Kidney capillary endothelial cell (primary cell): ENCODE data around the gene SLC49A3.
"Not testable (repeated sequence)": the region's sequence is repeated elsewhere in the genome, so short reads cannot be mapped to it uniquely, and the experiment has no call there.

Source experiments
- DNase-seq: peaks from one replicate; pipeline ENCODE4 v3.0.0-alpha.2; 2018; ENCODE audit warnings: low spot score

Gene SLC49A3

GRCh38 chr4:721261-722168, 32.6 kb upstream of the SLC49A3 start:
- peak; percentile 33 for DNase-seq

- DNase-seq, result no peak
Observed at GRCh38 chr4:720111-720860, 31.3 kb upstream of the SLC49A3 start.

GRCh38 chr4:718460-718859, 29.5 kb upstream of the SLC49A3 start:
- no peak for DNase-seq

GRCh38 chr4:717601-718320, 28.8 kb upstream of the SLC49A3 start:
- no peak for DNase-seq

- no peak for DNase-seq
Observed at GRCh38 chr4:714087-714486, 25.1 kb upstream of the SLC49A3 start.

- no peak for DNase-seq
Observed at GRCh38 chr4:712916-713632, 24.1 kb upstream of the SLC49A3 start.

- DNase-seq, result no peak
Observed at GRCh38 chr4:712093-712492, 23.1 kb upstream of the SLC49A3 start.

- no peak for DNase-seq
Observed at GRCh38 chr4:710916-711315, 22.0 kb upstream of the SLC49A3 start.

GRCh38 chr4:710116-710515, 21.2 kb upstream of the SLC49A3 start:
- no peak for DNase-seq

- DNase-seq, result no peak
Observed at GRCh38 chr4:709348-709747, 20.4 kb upstream of the SLC49A3 start.

- DNase-seq, result no peak
Observed at GRCh38 chr4:708631-708933, 19.6 kb upstream of the SLC49A3 start.

- no peak for DNase-seq
Observed at GRCh38 chr4:707929-708630, 19.1 kb upstream of the SLC49A3 start.

- no peak for DNase-seq
Observed at GRCh38 chr4:706834-707598, 18.1 kb upstream of the SLC49A3 start.

- not testable (repeated sequence) for DNase-seq
Observed at GRCh38 chr4:706083-706633, 17.2 kb upstream of the SLC49A3 start.

- DNase-seq, result peak; percentile 90
Observed at GRCh38 chr4:705278-706082, 16.5 kb upstream of the SLC49A3 start, which contains the start of gene PCGF3. PCGF3 (plus strand) TSS chr4:705832; CDS start chr4:733681, 27,849 bp downstream.

- DNase-seq, result no peak
Observed at GRCh38 chr4:704971-705277, 16.0 kb upstream of the SLC49A3 start.

GRCh38 chr4:704198-704891, 15.4 kb upstream of the SLC49A3 start:
- DNase-seq, result no peak

- DNase-seq, result no peak
Observed at GRCh38 chr4:703336-704197, 14.6 kb upstream of the SLC49A3 start.
